Measurements from ENCODE around the gene UBAC2.

The UBAC2 gene

GRCh38 chr13:99419591-99420243, 219.1 kb downstream of the UBAC2 start:
- Histone ChIP-seq H3K4me3 (ENCODE audit: severe bottlenecking) (no peak overlapping the region), H3K27ac (ENCODE audit: poor library complexity, severe bottlenecking) (no peak overlapping the region), H3K36me3 (ENCODE audit: low read depth) (no peaks in the 10 kb centered on the region), H3K27me3 (ENCODE audit: insufficient read depth, poor library complexity, severe bottlenecking) (peaks cover 3% of the 10 kb centered on the region), H3K9me3 (ENCODE audit: severe bottlenecking) (no peaks in the 10 kb centered on the region), H3K4me1 (ENCODE audit: insufficient read depth, poor library complexity, severe bottlenecking) (no peaks in the 10 kb centered on the region)
- ATAC-seq (ENCODE audit: low read depth), result no peak
- DNase-seq (ENCODE audit: low spot score), result no peak
- TF ChIP-seq CTCF (IDR thresholded peaks at IDR 0.05; ENCODE audit: poor library complexity, severe bottlenecking), result no peak

- H3K4me3 ChIP-seq (ENCODE audit: severe bottlenecking), result no peak overlapping the region
- no peak for TF ChIP-seq CTCF (IDR thresholded peaks at IDR 0.05; ENCODE audit: poor library complexity, severe bottlenecking)
- H3K27me3 ChIP-seq (ENCODE audit: insufficient read depth, poor library complexity, severe bottlenecking), result peaks cover 3% of the 10 kb centered on the region
- H3K9me3 ChIP-seq (ENCODE audit: severe bottlenecking), result no peaks in the 10 kb centered on the region
- H3K4me1 ChIP-seq (ENCODE audit: insufficient read depth, poor library complexity, severe bottlenecking), result no peaks in the 10 kb centered on the region
- no peaks in the 10 kb centered on the region for H3K36me3 ChIP-seq (ENCODE audit: low read depth)
- H3K27ac ChIP-seq (ENCODE audit: poor library complexity, severe bottlenecking), result no peak overlapping the region
- DNase-seq (ENCODE audit: low spot score) (no peak), ATAC-seq (ENCODE audit: low read depth) (no peak)
These were observed 220.6 kb downstream of the UBAC2 start for GRCh38 chr13:99421271-99421670.

GRCh38 chr13:99421758-99422585, 221.3 kb downstream of the UBAC2 start:
- no peak for TF ChIP-seq CTCF (IDR thresholded peaks at IDR 0.05; ENCODE audit: poor library complexity, severe bottlenecking)
- no peak for DNase-seq (ENCODE audit: low spot score)
- ATAC-seq (ENCODE audit: low read depth), result no peak
- Histone ChIP-seq H3K9me3 (ENCODE audit: severe bottlenecking) (no peaks in the 10 kb centered on the region), H3K4me1 (ENCODE audit: insufficient read depth, poor library complexity, severe bottlenecking) (no peaks in the 10 kb centered on the region), H3K4me3 (ENCODE audit: severe bottlenecking) (no peak overlapping the region), H3K36me3 (ENCODE audit: low read depth) (no peaks in the 10 kb centered on the region), H3K27ac (ENCODE audit: poor library complexity, severe bottlenecking) (no peak overlapping the region), H3K27me3 (ENCODE audit: insufficient read depth, poor library complexity, severe bottlenecking) (peaks cover 3% of the 10 kb centered on the region)

DNA sequence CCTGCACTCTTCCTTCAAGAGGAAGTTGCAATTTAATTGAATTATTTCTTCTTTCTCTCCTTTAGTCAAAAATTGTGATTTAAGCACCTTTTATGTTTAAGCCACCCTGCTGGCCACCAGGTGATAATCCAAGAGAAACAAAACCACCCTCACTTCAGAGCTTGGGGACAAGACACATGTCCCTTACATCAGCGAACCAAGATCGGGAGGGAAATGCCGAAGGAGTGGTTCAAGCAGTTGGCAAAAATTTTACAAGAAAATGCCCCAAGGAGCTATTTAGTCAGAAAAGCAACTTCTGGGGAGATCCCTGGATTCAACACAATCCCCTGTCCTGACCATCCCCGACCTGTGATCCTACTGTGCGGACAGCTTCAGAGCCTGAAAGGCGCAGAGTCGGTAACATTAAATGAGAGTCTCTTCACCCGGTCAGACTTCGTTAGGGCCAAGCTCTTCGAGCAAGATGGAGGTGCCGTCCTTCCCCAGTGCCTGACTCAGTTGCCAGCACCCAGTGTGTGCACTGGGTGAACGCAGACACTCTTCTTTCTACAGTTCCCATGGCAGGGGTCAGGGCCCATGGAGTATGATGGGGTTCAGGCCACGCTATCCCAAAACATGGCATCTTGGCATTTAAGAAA, 222.0 kb downstream of the UBAC2 start:
- Histone ChIP-seq H3K9me3 (ENCODE audit: severe bottlenecking) (no peaks in the 10 kb centered on the region), H3K4me1 (ENCODE audit: insufficient read depth, poor library complexity, severe bottlenecking) (no peaks in the 10 kb centered on the region), H3K4me3 (ENCODE audit: severe bottlenecking) (no peak overlapping the region), H3K27me3 (ENCODE audit: insufficient read depth, poor library complexity, severe bottlenecking) (peaks cover 3% of the 10 kb centered on the region), H3K27ac (ENCODE audit: poor library complexity, severe bottlenecking) (no peak overlapping the region), H3K36me3 (ENCODE audit: low read depth) (no peaks in the 10 kb centered on the region)
- DNase-seq (ENCODE audit: low spot score) (no peak), ATAC-seq (ENCODE audit: low read depth) (no peak)
- no peak for TF ChIP-seq CTCF (IDR thresholded peaks at IDR 0.05; ENCODE audit: poor library complexity, severe bottlenecking)
